HG02571 (cell line): ENCODE data around the gene C1orf159.

ENCODE experiments used
- ATAC-seq: cut with Tn5 transposase; IDR thresholded peaks from one replicate; pipeline ENCODE4 v1.9.1; 2021; ENCODE audit warnings: mild to moderate bottlenecking, moderate library complexity; ENCODE audit not compliant: unreplicated experiment

The C1orf159 gene

GRCh38 chr1:1094981-1095380, 20.9 kb downstream of the C1orf159 start:
- no peak for ATAC-seq

- ATAC-seq: no peak
These were observed 22.3 kb downstream of the C1orf159 start for GRCh38 chr1:1093610-1093943.

- ATAC-seq: no peak
These were observed 22.8 kb downstream of the C1orf159 start for GRCh38 chr1:1092894-1093609.

GRCh38 chr1:1092149-1092855, 23.6 kb downstream of the C1orf159 start:
- no peak for ATAC-seq

- no peak for ATAC-seq
These were observed 24.3 kb downstream of the C1orf159 start for GRCh38 chr1:1091344-1092148.

GRCh38 chr1:1090424-1091343, 25.2 kb downstream of the C1orf159 start:
- ATAC-seq: no peak

GRCh38 chr1:1089731-1090423, 26.0 kb downstream of the C1orf159 start:
- ATAC-seq: no peak

GRCh38 chr1:1088801-1089680, 26.8 kb downstream of the C1orf159 start:
- no peak for ATAC-seq

- no peak for ATAC-seq
These were observed 27.7 kb downstream of the C1orf159 start for GRCh38 chr1:1088029-1088800.

- no peak for ATAC-seq
These were observed 28.4 kb downstream of the C1orf159 start for GRCh38 chr1:1087351-1088028.

- ATAC-seq: no peak
These were observed 29.0 kb downstream of the C1orf159 start for GRCh38 chr1:1086911-1087341.

GRCh38 chr1:1085911-1086841, 29.7 kb downstream of the C1orf159 start:
- ATAC-seq: no peak

GRCh38 chr1:1085171-1085841, 30.6 kb downstream of the C1orf159 start:
- ATAC-seq: no peak

- ATAC-seq: no peak
These were observed 31.3 kb downstream of the C1orf159 start for GRCh38 chr1:1084372-1085170.
